Liver (tissue), 9 donors: Measurements from ENCODE around the gene PEX19. TPM values are rescaled to one million over a fixed set of nuclear protein-coding genes. Genes with fewer than 3 reads are reported as not detected.

ENCODE experiments used
- DNase-seq: peaks from one replicate; pipeline ENCODE4 v3.0.0-alpha.2; 2017; ENCODE audit warnings: low spot score
- H3K27ac ChIP-seq, 2 donors: one replicate each; pipeline ENCODE4 v1.7.0; 2013; ENCODE audit warnings: inconsistent platforms in 2 of 2, low read length in 2 of 2, control low read depth in 1 of 2, low read depth in 1 of 2, mild to moderate bottlenecking in 1 of 2
- H3K27me3 ChIP-seq, 4 donors: one replicate each; pipeline versions ENCODE4 v1.6.1 to v1.7.0; 2013; ENCODE audit warnings: low read length in 3 of 4, inconsistent platforms in 1 of 4, mild to moderate bottlenecking in 1 of 4, moderate library complexity in 1 of 4; ENCODE audit not compliant: control insufficient read depth in 4 of 4, insufficient read depth in 4 of 4
- H3K36me3 ChIP-seq, 4 donors: one replicate each; pipeline versions ENCODE4 v1.6.1 to v1.7.0; 2013; ENCODE audit warnings: low read length in 3 of 4, mild to moderate bottlenecking in 3 of 4, low read depth in 1 of 4, moderate library complexity in 1 of 4; ENCODE audit not compliant: control insufficient read depth in 4 of 4, insufficient read depth in 3 of 4
- H3K4me1 ChIP-seq, 4 donors: one replicate each; pipeline versions ENCODE4 v1.6.1 to v1.7.0; 2013; ENCODE audit warnings: low read length in 3 of 4, mild to moderate bottlenecking in 3 of 4, moderate library complexity in 1 of 4; ENCODE audit not compliant: control insufficient read depth in 4 of 4, insufficient read depth in 4 of 4
- H3K4me3 ChIP-seq, 3 donors: one replicate each; pipeline versions ENCODE4 v1.6.1 to v1.7.0; 2013; ENCODE audit warnings: low read length in 3 of 3, control low read depth in 1 of 3, low read depth in 1 of 3, mild to moderate bottlenecking in 1 of 3
- H3K9ac ChIP-seq, 2 donors: one replicate each; pipeline ENCODE4 v1.7.0; 2013; ENCODE audit warnings: low read length in 2 of 2, mild to moderate bottlenecking in 2 of 2, moderate library complexity in 2 of 2, control low read depth in 1 of 2, low read depth in 1 of 2
- H3K9me3 ChIP-seq, 4 donors: one replicate each; pipeline versions ENCODE4 v1.6.1 to v1.7.0; 2013; ENCODE audit warnings: low read length in 3 of 4; ENCODE audit not compliant: control insufficient read depth in 4 of 4
- ATF3 ChIP-seq: IDR thresholded peaks from 2 replicates; pipeline ENCODE4 v1.6.1; 2016; ENCODE audit warnings: antibody characterized with exemption
- CTCF ChIP-seq: fragments of 150-350 bp; IDR thresholded peaks from 2 replicates; pipeline ENCODE4 v1.5.1; 2017; ENCODE audit warnings: improper control_type of control experiment, low read depth, low read length; ENCODE audit not compliant: missing input control
- EGR1 ChIP-seq, 2 donors: IDR thresholded peaks; 2 replicates each; pipeline ENCODE4 v1.6.1; 2016 to 2018; ENCODE audit warnings: antibody characterized with exemption in 2 of 2, low read depth in 2 of 2
- FOXA1 ChIP-seq: IDR thresholded peaks from 2 replicates; pipeline ENCODE4 v1.6.1; 2016; ENCODE audit warnings: antibody characterized with exemption
- FOXA2 ChIP-seq: IDR thresholded peaks from 2 replicates; pipeline ENCODE4 v1.6.1; 2016; ENCODE audit warnings: antibody characterized with exemption
- GABPA ChIP-seq, 2 donors: IDR thresholded peaks in 1 of 2; conservative IDR thresholded peaks in 1 of 2; 2 replicates each; pipeline ENCODE4 v1.6.1; 2016; ENCODE audit warnings: antibody characterized with exemption in 2 of 2, mild to moderate bottlenecking in 1 of 2, moderate library complexity in 1 of 2
- HNF4A ChIP-seq, 2 donors: conservative IDR thresholded peaks; 2 replicates each; pipeline ENCODE4 v1.6.1; 2016; ENCODE audit warnings: antibody characterized with exemption in 2 of 2, mild to moderate bottlenecking in 2 of 2
- HNF4G ChIP-seq: IDR thresholded peaks from 2 replicates; pipeline ENCODE4 v1.6.1; 2016; ENCODE audit warnings: antibody characterized with exemption
- JUND ChIP-seq, 2 donors: IDR thresholded peaks; 2 replicates each; pipeline ENCODE4 v1.6.1; 2016; ENCODE audit warnings: antibody characterized with exemption in 2 of 2
- MAX ChIP-seq: IDR thresholded peaks from 2 replicates; pipeline ENCODE4 v1.6.1; 2016; ENCODE audit warnings: antibody characterized with exemption
- NR2F2 ChIP-seq: IDR thresholded peaks from 2 replicates; pipeline ENCODE4 v1.6.1; 2016; ENCODE audit warnings: antibody characterized with exemption
- RAD21 ChIP-seq, 2 donors: IDR thresholded peaks; 2 replicates each; pipeline ENCODE4 v1.6.1; 2016; ENCODE audit warnings: antibody characterized with exemption in 2 of 2, mild to moderate bottlenecking in 2 of 2
- REST ChIP-seq: IDR thresholded peaks from 2 replicates; pipeline ENCODE4 v1.6.1; 2016; ENCODE audit warnings: antibody characterized with exemption, mild to moderate bottlenecking
- RXRA ChIP-seq, 2 donors: IDR thresholded peaks; 2 replicates each; pipeline ENCODE4 v1.6.1; 2017 to 2018; ENCODE audit warnings: antibody characterized with exemption in 2 of 2, mild to moderate bottlenecking in 1 of 2
- SP1 ChIP-seq: IDR thresholded peaks from 2 replicates; pipeline ENCODE4 v1.6.1; 2018; ENCODE audit warnings: antibody characterized with exemption, mild to moderate bottlenecking
- TAF1 ChIP-seq: conservative IDR thresholded peaks from 2 replicates; pipeline ENCODE4 v1.6.1; 2016; ENCODE audit warnings: antibody characterized with exemption, mild to moderate bottlenecking
- YY1 ChIP-seq: IDR thresholded peaks from 2 replicates; pipeline ENCODE4 v1.6.1; 2016; ENCODE audit warnings: antibody characterized with exemption, mild to moderate bottlenecking
- ZBTB33 ChIP-seq: IDR thresholded peaks from 2 replicates; pipeline ENCODE4 v1.6.1; 2016; ENCODE audit warnings: antibody characterized with exemption
- WGBS: extraction: QIAGEN DNeasy Blood & Tissue Kit; methylation state at CpG from one replicate; pipeline ENCODE4 v1.1.7; 2013; 5-methylcytosine and 5-hydroxymethylcytosine counted together
- polyA plus RNA-seq, 2 donors: library from polyadenylated mRNA; stranded (reverse) in 1 of 2; unstranded in 1 of 2; fragments of 200-250 nt in 1 of 2; fragments of >200 nt in 1 of 2; fragmentation: Nextera tagmentation in 1 of 2; extraction: Ambion mirVana in 1 of 2; gene quantifications; one replicate each; pipeline versions ENCODE4 v1.2.1 to v1.2.3, GENCODE V29; 2013 to 2015
- total RNA-seq, 2 donors: library from RNA; depleted of rRNA; stranded (reverse); fragments of >200 nt; gene quantifications; one replicate each; pipeline ENCODE4 v1.2.3, GENCODE V29; 2014
- donor health status: healthy.
- donor health status: healthy.
- donor health status: healthy.
- donor health status: healthy.
- donor health status: healthy.

Gene PEX19
- total and polyA plus RNA-seq, 4 donors: 24.8 to 73.9 (median 43.7) TPM

- H3K4me1 ChIP-seq: no peaks in the 10 kb centered on the region
- DNase-seq: no peak
- H3K27ac ChIP-seq: no peak overlapping the region
- H3K27me3 ChIP-seq: no peaks in the 10 kb centered on the region
- no peak overlapping the region for H3K4me3 ChIP-seq
- 94% methylated on average over 13 of the region's 13 CpGs for WGBS
- no peak for TF ChIP-seq NR2F2
- TF ChIP-seq GABPA (IDR thresholded peaks at IDR 0.05 in 1 of 2, conservative IDR thresholded peaks at IDR 0.05 in 1 of 2): no peak
- no peak for TF ChIP-seq YY1
- no peak for TF ChIP-seq FOXA2
- TF ChIP-seq EGR1 (IDR thresholded peaks at IDR 0.05; ENCODE audit: low read depth in 2 of 2): no peak
- no peak for TF ChIP-seq SP1
- TF ChIP-seq TAF1: no peak
- TF ChIP-seq RXRA (IDR thresholded peaks at IDR 0.05): no peak
- no peak for TF ChIP-seq JUND (IDR thresholded peaks at IDR 0.05)
- TF ChIP-seq HNF4A (conservative IDR thresholded peaks at IDR 0.05): no peak
- TF ChIP-seq RAD21 (IDR thresholded peaks at IDR 0.05): no peak
- TF ChIP-seq REST: no peak
- no peak for TF ChIP-seq ATF3
- no peak for TF ChIP-seq CTCF
- no peak for TF ChIP-seq HNF4G
- no peak for TF ChIP-seq FOXA1
- H3K36me3 ChIP-seq: peaks cover 18 to 88% (median 80%) of the 10 kb centered on the region in 4 donors
- H3K9me3 ChIP-seq: no peaks in the 10 kb centered on the region
- no peak overlapping the region for H3K9ac ChIP-seq
These were observed 22.3 kb upstream of the PEX19 start for GRCh38 chr1:160307118-160307791.

- no peaks in the 10 kb centered on the region for H3K9me3 ChIP-seq
- H3K36me3 ChIP-seq: peaks cover 6 to 76% (median 60%) of the 10 kb centered on the region in 4 donors
- WGBS: 89% methylated on average over 7 of the region's 7 CpGs
- TF ChIP-seq ZBTB33 (no peak), YY1 (no peak), FOXA2 (no peak), GABPA (IDR thresholded peaks at IDR 0.05 in 1 of 2, conservative IDR thresholded peaks at IDR 0.05 in 1 of 2) (no peak), JUND (IDR thresholded peaks at IDR 0.05) (no peak), EGR1 (IDR thresholded peaks at IDR 0.05; ENCODE audit: low read depth in 2 of 2) (no peak), SP1 (no peak), RXRA (IDR thresholded peaks at IDR 0.05) (no peak), REST (no peak), TAF1 (no peak), MAX (no peak), FOXA1 (no peak), ATF3 (no peak), NR2F2 (no peak)
These were observed 15.2 kb upstream of the PEX19 start for GRCh38 chr1:160300173-160300572.

More at GRCh38 chr1:160300173-160300572, 15.2 kb upstream of the PEX19 start:
- Histone ChIP-seq H3K9ac (no peak overlapping the region), H3K27ac (no peak overlapping the region), H3K4me1 (no peaks in the 10 kb centered on the region), H3K27me3 (no peaks in the 10 kb centered on the region), H3K4me3 (no peak overlapping the region)
- DNase-seq: no peak
